Esophagus muscularis mucosa (tissue), 4 donors: ENCODE results near the gene GALNT1. TPM values are rescaled to one million over a fixed set of nuclear protein-coding genes. Genes with fewer than 3 reads are reported as not detected.

Source experiments
- DNase-seq: peaks from one replicate; pipeline ENCODE4 v3.0.0-alpha.2; 2017; ENCODE audit errors: extremely low spot score
- H3K27ac ChIP-seq, 4 donors: fragments of 200-600 bp; sonication (generic); replicated peaks in 1 of 4; 1 replicate in 3 of 4; 2 replicates in 1 of 4; pipeline ENCODE4 v1.5.1; 2016 to 2019; ENCODE audit warnings: mild to moderate bottlenecking in 1 of 4
- H3K27me3 ChIP-seq, 4 donors: fragments of 200-600 bp; sonication (generic); one replicate each; pipeline versions ENCODE4 v1.5.1 to v1.6.0; 2016 to 2019
- H3K36me3 ChIP-seq, 4 donors: fragments of 200-600 bp; sonication (generic); one replicate each; pipeline ENCODE4 v1.5.1; 2016 to 2019
- H3K4me1 ChIP-seq, 4 donors: fragments of 200-600 bp; sonication (generic); one replicate each; pipeline ENCODE4 v1.5.1; 2016 to 2019
- H3K4me3 ChIP-seq, 4 donors: fragments of 200-600 bp; sonication (generic); 1 replicate in 2 of 4; 2 replicates in 2 of 4; pipeline ENCODE4 v1.5.1; 2016 to 2019; ENCODE audit warnings: mild to moderate bottlenecking in 4 of 4, moderate library complexity in 1 of 4
- H3K9me3 ChIP-seq, 4 donors: fragments of 200-600 bp; sonication (generic); 1 replicate in 3 of 4; 2 replicates in 1 of 4; pipeline ENCODE4 v1.5.1; 2016 to 2019
- EP300 ChIP-seq: sonication (generic); formaldehyde crosslinking; IDR thresholded peaks from one replicate; pipeline ENCODE4 v1.6.1; 2017; ENCODE audit warnings: antibody characterized with exemption
- POLR2A ChIP-seq: fragments of 450-650 bp; IDR thresholded peaks from one replicate; pipeline ENCODE4 v1.6.1; 2017; ENCODE audit warnings: antibody characterized with exemption, moderate library complexity, mild to moderate bottlenecking, low read depth
- POLR2AphosphoS5 ChIP-seq, 2 donors: sonication (generic); formaldehyde crosslinking; IDR thresholded peaks; one replicate each; pipeline ENCODE4 v1.6.1; 2017; ENCODE audit warnings: antibody characterized with exemption in 2 of 2
- WGBS: methylation state at CpG from one replicate; pipeline ENCODE4 v1.1.5; 2018; 5-methylcytosine and 5-hydroxymethylcytosine counted together
- intact Hi-C: fragments of 100-400 bp; cut with DNase I; formaldehyde crosslinking; loops from one replicate; pipeline ENCODE4 v1.15.1; 2023
- total RNA-seq, 4 donors: library from RNA; depleted of rRNA; stranded (reverse); fragments of >200 nt; gene quantifications; one replicate each; pipeline versions ENCODE4 v1.1.0 to v1.2.1, GENCODE V29; 2016
- TF ChIP-seq, protein P1 (sequence below), 3 experiments: fragments of 200-600 bp in 2 of 3; fragments of 450-650 bp in 1 of 3; sonication (generic) in 2 of 3; IDR thresholded peaks; one replicate each; pipeline ENCODE4 v1.5.1; 2017 to 2019; ENCODE audit warnings: antibody characterized with exemption in 3 of 3, mild to moderate bottlenecking in 2 of 3, moderate library complexity in 1 of 3

The GALNT1 gene
- total RNA-seq, 4 donors from 2014 or later, result 26.4 to 34.5 (median 31.6) TPM

DNA sequence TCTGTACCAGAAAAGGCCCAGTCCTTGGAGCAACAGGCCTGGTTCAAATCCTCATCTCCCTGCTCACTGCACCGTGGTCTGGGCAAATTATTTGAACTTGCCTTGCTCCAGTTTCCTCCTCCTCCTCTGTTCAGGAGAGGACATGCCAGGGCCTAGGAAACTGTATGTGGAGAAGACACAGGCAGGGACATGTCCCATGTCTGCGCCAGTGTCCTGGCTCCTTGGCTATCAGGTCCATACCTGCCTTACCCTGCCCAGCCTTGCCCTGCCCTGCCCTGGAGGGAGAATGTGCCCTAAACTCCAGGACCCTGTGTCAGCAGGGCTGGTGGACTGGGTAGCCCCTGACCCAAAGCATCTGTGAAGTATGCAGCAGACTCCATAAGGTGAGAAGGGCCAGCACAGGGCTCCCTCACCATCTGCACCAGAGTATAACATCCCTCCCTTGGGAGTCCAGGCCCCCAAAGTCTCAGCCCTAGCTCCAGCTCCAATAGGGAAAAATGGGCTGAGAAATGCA lies 165.3 kb downstream of the GALNT1 start:
- H3K9me3 ChIP-seq, result peaks cover 0 to 4% (median 0%) of the 10 kb centered on the region in 4 donors
- no peaks in the 10 kb centered on the region for H3K36me3 ChIP-seq
- H3K27ac ChIP-seq, result no peak overlapping the region
- DNase-seq, result no peak
- H3K27me3 ChIP-seq, result no peaks in the 10 kb centered on the region
- 93% methylated on average over 2 of the region's 2 CpGs for WGBS
- no peak for TF ChIP-seq EP300
- intact Hi-C loops, result no loop called here
- no peaks in the 10 kb centered on the region for H3K4me1 ChIP-seq
- H3K4me3 ChIP-seq, result no peak overlapping the region

DNA sequence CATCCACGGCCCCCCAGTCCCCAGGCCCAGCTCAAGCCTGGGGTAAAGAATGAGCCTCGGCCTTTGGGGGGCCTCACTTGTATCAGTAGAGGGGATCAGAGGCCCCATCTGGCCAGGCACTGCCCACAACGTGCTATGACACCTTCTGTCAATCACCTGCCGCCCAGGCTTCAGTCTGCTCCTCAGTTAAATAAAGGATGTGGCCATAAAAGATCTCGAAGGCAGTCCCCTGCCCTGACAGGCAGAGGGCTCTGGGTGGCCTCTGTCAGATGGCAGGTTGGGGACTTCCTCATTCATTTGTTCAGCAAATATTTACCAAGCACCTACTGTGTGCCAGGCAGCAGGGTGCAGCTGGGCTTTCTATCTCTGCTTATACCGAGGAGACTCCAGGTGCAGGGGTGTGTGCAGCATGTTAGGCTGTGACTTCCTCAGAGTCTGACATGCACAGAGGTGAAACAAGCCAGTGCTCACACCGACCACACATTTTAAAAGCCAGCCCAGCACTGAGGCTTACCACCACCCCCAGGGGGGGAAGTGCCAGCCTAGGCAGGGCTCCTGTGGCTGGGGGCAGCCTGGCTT lies 166.4 kb downstream of the GALNT1 start:
- no peak for TF ChIP-seq POLR2AphosphoS5 (IDR thresholded peaks at IDR 0.05)
- no peak for TF ChIP-seq EP300
- TF ChIP-seq, protein P1, sequence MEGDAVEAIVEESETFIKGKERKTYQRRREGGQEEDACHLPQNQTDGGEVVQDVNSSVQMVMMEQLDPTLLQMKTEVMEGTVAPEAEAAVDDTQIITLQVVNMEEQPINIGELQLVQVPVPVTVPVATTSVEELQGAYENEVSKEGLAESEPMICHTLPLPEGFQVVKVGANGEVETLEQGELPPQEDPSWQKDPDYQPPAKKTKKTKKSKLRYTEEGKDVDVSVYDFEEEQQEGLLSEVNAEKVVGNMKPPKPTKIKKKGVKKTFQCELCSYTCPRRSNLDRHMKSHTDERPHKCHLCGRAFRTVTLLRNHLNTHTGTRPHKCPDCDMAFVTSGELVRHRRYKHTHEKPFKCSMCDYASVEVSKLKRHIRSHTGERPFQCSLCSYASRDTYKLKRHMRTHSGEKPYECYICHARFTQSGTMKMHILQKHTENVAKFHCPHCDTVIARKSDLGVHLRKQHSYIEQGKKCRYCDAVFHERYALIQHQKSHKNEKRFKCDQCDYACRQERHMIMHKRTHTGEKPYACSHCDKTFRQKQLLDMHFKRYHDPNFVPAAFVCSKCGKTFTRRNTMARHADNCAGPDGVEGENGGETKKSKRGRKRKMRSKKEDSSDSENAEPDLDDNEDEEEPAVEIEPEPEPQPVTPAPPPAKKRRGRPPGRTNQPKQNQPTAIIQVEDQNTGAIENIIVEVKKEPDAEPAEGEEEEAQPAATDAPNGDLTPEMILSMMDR (IDR thresholded peaks at IDR 0.05), result no peak
- no peak for TF ChIP-seq POLR2A
- WGBS, result 72% methylated on average over 4 of the region's 7 CpGs
- intact Hi-C loops, result no loop called here

DNA sequence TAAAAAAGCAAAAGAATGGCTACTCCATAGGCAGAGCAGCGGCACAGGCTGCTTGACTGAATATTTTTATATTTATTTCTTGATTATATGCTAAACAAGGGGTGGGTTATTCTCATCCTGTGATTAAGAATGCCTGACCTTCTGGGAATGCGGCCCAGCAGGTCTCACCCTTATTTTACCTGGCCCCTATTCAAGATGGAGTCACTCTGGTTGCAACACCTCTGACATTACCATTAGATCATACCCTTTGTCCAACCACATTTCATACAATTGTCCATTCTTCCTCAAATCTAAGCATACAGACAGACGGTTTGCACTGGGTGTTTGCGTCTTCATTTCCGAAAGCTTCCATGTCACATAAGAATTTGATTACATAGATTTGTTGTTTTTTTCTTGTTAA lies 168.2 kb downstream of the GALNT1 start:
- intact Hi-C loops, result no loop called here
- WGBS, result 93% methylated on average over 5 of the region's 5 CpGs
- H3K9me3 ChIP-seq, result peaks cover 0 to 4% (median 0%) of the 10 kb centered on the region in 4 donors
- no peak for DNase-seq
- TF ChIP-seq EP300, result no peak
- TF ChIP-seq POLR2AphosphoS5 (IDR thresholded peaks at IDR 0.05), result no peak
- H3K36me3 ChIP-seq, result no peaks in the 10 kb centered on the region
- no peak overlapping the region for H3K27ac ChIP-seq
- no peaks in the 10 kb centered on the region for H3K27me3 ChIP-seq
- no peaks in the 10 kb centered on the region for H3K4me1 ChIP-seq
- H3K4me3 ChIP-seq, result no peak overlapping the region

More for the DNA sequence above, 166.4 kb downstream of the GALNT1 start:
- no peaks in the 10 kb centered on the region for H3K4me1 ChIP-seq
- DNase-seq, result no peak
- no peak overlapping the region for H3K27ac ChIP-seq
- no peaks in the 10 kb centered on the region for H3K27me3 ChIP-seq
- peaks cover 0 to 4% (median 0%) of the 10 kb centered on the region in 4 donors for H3K9me3 ChIP-seq
- H3K36me3 ChIP-seq, result no peaks in the 10 kb centered on the region
- no peak overlapping the region for H3K4me3 ChIP-seq

DNA sequence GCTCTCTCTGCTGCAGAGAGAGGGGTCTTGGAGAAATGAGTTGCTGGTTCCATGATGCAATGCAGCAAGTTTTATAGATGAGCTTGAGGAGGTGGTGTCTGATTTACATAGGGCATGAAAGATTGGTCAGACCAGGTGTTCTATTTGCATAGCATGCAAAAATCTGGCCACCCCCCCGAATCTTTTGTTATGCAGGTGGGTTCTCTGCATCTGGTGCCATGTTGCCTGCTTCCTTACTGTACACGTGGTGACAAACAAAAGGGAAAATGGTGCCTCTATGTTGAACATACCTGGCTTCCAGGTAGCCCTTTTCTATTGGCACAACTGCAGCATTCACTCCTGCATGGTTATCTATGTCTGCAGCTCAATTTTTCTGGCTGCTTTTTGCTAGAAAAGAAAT lies 169.4 kb downstream of the GALNT1 start:
- WGBS, result 67% methylated on average over 2 of the region's 2 CpGs
- H3K27me3 ChIP-seq, result no peaks in the 10 kb centered on the region
- intact Hi-C loops, result no loop called here
- no peaks in the 10 kb centered on the region for H3K4me1 ChIP-seq
- no peaks in the 10 kb centered on the region for H3K36me3 ChIP-seq
- H3K9me3 ChIP-seq, result no peaks in the 10 kb centered on the region
- H3K4me3 ChIP-seq, result no peak overlapping the region
- TF ChIP-seq EP300 (no peak), POLR2AphosphoS5 (IDR thresholded peaks at IDR 0.05) (no peak), POLR2A (no peak)
- TF ChIP-seq, protein P1 (IDR thresholded peaks at IDR 0.05), result no peak
- DNase-seq, result no peak
- H3K27ac ChIP-seq, result no peak overlapping the region

DNA sequence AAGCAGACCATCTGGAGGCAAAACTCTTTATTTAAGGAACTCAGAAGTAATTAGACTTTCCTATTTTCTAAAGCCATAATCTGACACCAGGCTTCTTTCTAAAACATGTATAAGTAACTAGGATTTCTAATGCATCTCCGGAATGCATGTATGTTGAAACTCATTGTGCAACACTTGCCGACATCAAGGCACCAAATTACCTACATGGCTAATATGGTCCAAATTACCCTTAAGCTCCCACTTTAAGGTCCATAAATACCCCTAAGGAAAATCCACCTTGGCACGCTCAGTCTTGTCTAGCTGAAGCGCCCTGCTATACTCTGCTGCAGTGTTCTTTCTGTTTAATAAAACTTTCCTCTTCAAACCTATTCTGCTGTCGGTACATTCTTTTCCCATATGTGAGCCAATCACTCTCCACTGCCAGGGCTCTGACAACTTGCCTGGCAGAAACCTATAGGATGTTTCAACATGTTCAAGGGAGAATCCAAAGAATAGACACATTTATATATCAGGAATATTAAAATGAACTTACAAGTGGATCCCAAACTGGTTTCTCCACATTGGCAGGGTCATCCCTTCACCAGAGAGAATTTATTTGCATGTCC lies 171.9 kb downstream of the GALNT1 start:
- Histone ChIP-seq H3K36me3 (no peaks in the 10 kb centered on the region), H3K4me1 (peaks cover 0 to 4% (median 2%) of the 10 kb centered on the region in 4 donors), H3K9me3 (no peaks in the 10 kb centered on the region), H3K27me3 (no peaks in the 10 kb centered on the region), H3K4me3 (no peak overlapping the region), H3K27ac (no peak overlapping the region)
- no peak for DNase-seq
- TF ChIP-seq POLR2AphosphoS5 (IDR thresholded peaks at IDR 0.05) (no peak), POLR2A (no peak), EP300 (no peak)
- TF ChIP-seq, protein P1 (IDR thresholded peaks at IDR 0.05), result no peak
- 88% methylated on average over 5 of the region's 5 CpGs for WGBS
- intact Hi-C loops, result no loop called here
